Liver (tissue), 9 donors: ENCODE measurements around the gene ZBP1. TPM values are rescaled to one million over a fixed set of nuclear protein-coding genes. Genes with fewer than 3 reads are reported as not detected.

ENCODE experiments used
- DNase-seq: peaks from one replicate; pipeline ENCODE4 v3.0.0-alpha.2; 2017; ENCODE audit warnings: low spot score
- H3K27ac ChIP-seq, 2 donors: one replicate each; pipeline ENCODE4 v1.7.0; 2013; ENCODE audit warnings: inconsistent platforms in 2 of 2, low read length in 2 of 2, control low read depth in 1 of 2, low read depth in 1 of 2, mild to moderate bottlenecking in 1 of 2
- H3K27me3 ChIP-seq, 4 donors: one replicate each; pipeline versions ENCODE4 v1.6.1 to v1.7.0; 2013; ENCODE audit warnings: low read length in 3 of 4, inconsistent platforms in 1 of 4, mild to moderate bottlenecking in 1 of 4, moderate library complexity in 1 of 4; ENCODE audit not compliant: control insufficient read depth in 4 of 4, insufficient read depth in 4 of 4
- H3K36me3 ChIP-seq, 4 donors: one replicate each; pipeline versions ENCODE4 v1.6.1 to v1.7.0; 2013; ENCODE audit warnings: low read length in 3 of 4, mild to moderate bottlenecking in 3 of 4, low read depth in 1 of 4, moderate library complexity in 1 of 4; ENCODE audit not compliant: control insufficient read depth in 4 of 4, insufficient read depth in 3 of 4
- H3K4me1 ChIP-seq, 4 donors: one replicate each; pipeline versions ENCODE4 v1.6.1 to v1.7.0; 2013; ENCODE audit warnings: low read length in 3 of 4, mild to moderate bottlenecking in 3 of 4, moderate library complexity in 1 of 4; ENCODE audit not compliant: control insufficient read depth in 4 of 4, insufficient read depth in 4 of 4
- H3K4me3 ChIP-seq, 3 donors: one replicate each; pipeline versions ENCODE4 v1.6.1 to v1.7.0; 2013; ENCODE audit warnings: low read length in 3 of 3, control low read depth in 1 of 3, low read depth in 1 of 3, mild to moderate bottlenecking in 1 of 3
- H3K9ac ChIP-seq, 2 donors: one replicate each; pipeline ENCODE4 v1.7.0; 2013; ENCODE audit warnings: low read length in 2 of 2, mild to moderate bottlenecking in 2 of 2, moderate library complexity in 2 of 2, control low read depth in 1 of 2, low read depth in 1 of 2
- H3K9me3 ChIP-seq, 4 donors: one replicate each; pipeline versions ENCODE4 v1.6.1 to v1.7.0; 2013; ENCODE audit warnings: low read length in 3 of 4; ENCODE audit not compliant: control insufficient read depth in 4 of 4
- EGR1 ChIP-seq, 2 donors: IDR thresholded peaks; 2 replicates each; pipeline ENCODE4 v1.6.1; 2016 to 2018; ENCODE audit warnings: antibody characterized with exemption in 2 of 2, low read depth in 2 of 2
- FOXA2 ChIP-seq: IDR thresholded peaks from 2 replicates; pipeline ENCODE4 v1.6.1; 2016; ENCODE audit warnings: antibody characterized with exemption
- HNF4G ChIP-seq: IDR thresholded peaks from 2 replicates; pipeline ENCODE4 v1.6.1; 2016; ENCODE audit warnings: antibody characterized with exemption
- NR2F2 ChIP-seq: IDR thresholded peaks from 2 replicates; pipeline ENCODE4 v1.6.1; 2016; ENCODE audit warnings: antibody characterized with exemption
- RAD21 ChIP-seq, 2 donors: IDR thresholded peaks; 2 replicates each; pipeline ENCODE4 v1.6.1; 2016; ENCODE audit warnings: antibody characterized with exemption in 2 of 2, mild to moderate bottlenecking in 2 of 2
- RXRA ChIP-seq, 2 donors: IDR thresholded peaks; 2 replicates each; pipeline ENCODE4 v1.6.1; 2017 to 2018; ENCODE audit warnings: antibody characterized with exemption in 2 of 2, mild to moderate bottlenecking in 1 of 2
- SP1 ChIP-seq: IDR thresholded peaks from 2 replicates; pipeline ENCODE4 v1.6.1; 2018; ENCODE audit warnings: antibody characterized with exemption, mild to moderate bottlenecking
- YY1 ChIP-seq: IDR thresholded peaks from 2 replicates; pipeline ENCODE4 v1.6.1; 2016; ENCODE audit warnings: antibody characterized with exemption, mild to moderate bottlenecking
- WGBS: extraction: QIAGEN DNeasy Blood & Tissue Kit; methylation state at CpG from one replicate; pipeline ENCODE4 v1.1.7; 2013; 5-methylcytosine and 5-hydroxymethylcytosine counted together
- polyA plus RNA-seq, 2 donors: library from polyadenylated mRNA; stranded (reverse) in 1 of 2; unstranded in 1 of 2; fragments of 200-250 nt in 1 of 2; fragments of >200 nt in 1 of 2; fragmentation: Nextera tagmentation in 1 of 2; extraction: Ambion mirVana in 1 of 2; gene quantifications; one replicate each; pipeline versions ENCODE4 v1.2.1 to v1.2.3, GENCODE V29; 2013 to 2015
- total RNA-seq, 2 donors: library from RNA; depleted of rRNA; stranded (reverse); fragments of >200 nt; gene quantifications; one replicate each; pipeline ENCODE4 v1.2.3, GENCODE V29; 2014
- TF ChIP-seq, protein P1 (sequence below): fragments of 150-350 bp; IDR thresholded peaks from 2 replicates; pipeline ENCODE4 v1.5.1; 2017; ENCODE audit warnings: improper control_type of control experiment, low read depth, low read length; ENCODE audit not compliant: missing input control
- TF ChIP-seq, protein P2 (sequence below): IDR thresholded peaks from 2 replicates; pipeline ENCODE4 v1.6.1; 2016; ENCODE audit warnings: antibody characterized with exemption
- TF ChIP-seq, protein P3 (sequence below): IDR thresholded peaks from 2 replicates; pipeline ENCODE4 v1.6.1; 2016; ENCODE audit warnings: antibody characterized with exemption, mild to moderate bottlenecking
- donor health status: healthy.
- donor health status: healthy.
- donor health status: healthy.
- donor health status: healthy.
- donor health status: healthy.

The ZBP1 gene
- total and polyA plus RNA-seq, 4 donors = 0.06 to 0.42 (median 0.13) TPM

DNA sequence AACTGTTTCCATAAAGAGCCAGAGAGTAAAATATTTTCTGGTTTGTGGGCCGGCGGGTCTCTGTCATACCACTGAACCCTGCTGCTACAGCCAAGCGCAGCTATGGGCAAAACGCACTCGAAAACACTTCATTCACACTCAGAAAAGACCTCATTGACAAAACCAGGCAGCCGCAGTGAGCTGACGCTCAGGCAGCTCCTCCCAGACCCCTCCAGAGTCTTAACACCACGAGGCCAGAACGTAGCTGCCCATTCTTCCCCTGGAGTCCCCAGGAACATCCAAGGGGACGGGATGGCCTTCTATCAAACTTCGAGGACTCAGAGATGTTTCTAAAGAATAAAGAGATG, 35.6 kb upstream of the ZBP1 start:
- Histone ChIP-seq H3K9ac (no peak overlapping the region), H3K27me3 (no peaks in the 10 kb centered on the region), H3K9me3 (no peaks in the 10 kb centered on the region), H3K4me3 (no peak overlapping the region), H3K27ac (no peak overlapping the region), H3K36me3 (no peaks in the 10 kb centered on the region), H3K4me1 (no peaks in the 10 kb centered on the region)
- TF ChIP-seq HNF4G = no peak
- no peak for DNase-seq
- 80% methylated on average over 11 of the region's 11 CpGs for WGBS

DNA sequence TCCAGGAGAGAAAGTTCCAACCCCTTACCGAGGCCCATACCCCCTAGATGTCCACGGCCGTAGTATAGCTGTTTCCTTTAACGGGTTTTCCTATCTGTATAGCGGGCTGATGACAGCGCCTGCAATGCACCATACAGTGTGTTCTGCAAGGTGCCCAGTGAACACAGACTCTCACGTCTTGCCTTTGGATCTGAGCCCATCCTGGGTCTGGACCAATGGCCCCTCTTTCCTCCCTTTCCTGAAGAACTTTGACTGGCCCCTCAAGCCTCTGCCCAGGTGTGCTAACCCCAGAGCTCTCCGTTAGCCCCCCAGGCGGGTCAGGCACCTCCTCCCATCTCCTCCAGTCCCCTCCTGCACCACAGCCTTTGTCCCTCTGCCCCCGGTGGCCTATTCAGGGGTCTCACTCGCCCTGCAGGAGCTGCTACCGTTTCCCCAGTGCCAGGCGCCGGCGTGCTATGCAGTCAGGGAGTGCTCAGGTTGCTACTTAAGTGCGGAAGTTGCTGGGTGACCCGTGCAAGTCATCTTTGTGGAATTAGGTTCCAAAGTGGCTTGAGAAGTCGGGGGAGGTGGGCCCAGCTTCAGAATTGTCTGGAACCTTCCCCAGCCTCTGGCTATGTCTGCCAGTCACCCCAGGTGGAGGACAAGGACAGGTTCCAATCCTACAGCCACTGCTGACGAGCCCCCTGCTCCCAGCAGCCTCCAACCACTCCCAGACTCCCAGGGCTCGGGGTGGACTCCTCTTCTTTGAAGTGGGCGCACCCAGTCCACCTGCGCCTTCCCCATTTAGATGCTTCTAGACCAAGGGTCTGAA, 35.0 kb upstream of the ZBP1 start:
- peak; percentile 27 for DNase-seq
- Histone ChIP-seq H3K9me3 (no peaks in the 10 kb centered on the region), H3K4me1 (no peaks in the 10 kb centered on the region), H3K9ac (no peak overlapping the region), H3K27me3 (peaks cover 0 to 3% (median 0%) of the 10 kb centered on the region in 4 donors), H3K4me3 (no peak overlapping the region), H3K36me3 (no peaks in the 10 kb centered on the region), H3K27ac (no peak overlapping the region)
- TF ChIP-seq, protein P1, sequence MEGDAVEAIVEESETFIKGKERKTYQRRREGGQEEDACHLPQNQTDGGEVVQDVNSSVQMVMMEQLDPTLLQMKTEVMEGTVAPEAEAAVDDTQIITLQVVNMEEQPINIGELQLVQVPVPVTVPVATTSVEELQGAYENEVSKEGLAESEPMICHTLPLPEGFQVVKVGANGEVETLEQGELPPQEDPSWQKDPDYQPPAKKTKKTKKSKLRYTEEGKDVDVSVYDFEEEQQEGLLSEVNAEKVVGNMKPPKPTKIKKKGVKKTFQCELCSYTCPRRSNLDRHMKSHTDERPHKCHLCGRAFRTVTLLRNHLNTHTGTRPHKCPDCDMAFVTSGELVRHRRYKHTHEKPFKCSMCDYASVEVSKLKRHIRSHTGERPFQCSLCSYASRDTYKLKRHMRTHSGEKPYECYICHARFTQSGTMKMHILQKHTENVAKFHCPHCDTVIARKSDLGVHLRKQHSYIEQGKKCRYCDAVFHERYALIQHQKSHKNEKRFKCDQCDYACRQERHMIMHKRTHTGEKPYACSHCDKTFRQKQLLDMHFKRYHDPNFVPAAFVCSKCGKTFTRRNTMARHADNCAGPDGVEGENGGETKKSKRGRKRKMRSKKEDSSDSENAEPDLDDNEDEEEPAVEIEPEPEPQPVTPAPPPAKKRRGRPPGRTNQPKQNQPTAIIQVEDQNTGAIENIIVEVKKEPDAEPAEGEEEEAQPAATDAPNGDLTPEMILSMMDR = no peak
- TF ChIP-seq, protein P2, sequence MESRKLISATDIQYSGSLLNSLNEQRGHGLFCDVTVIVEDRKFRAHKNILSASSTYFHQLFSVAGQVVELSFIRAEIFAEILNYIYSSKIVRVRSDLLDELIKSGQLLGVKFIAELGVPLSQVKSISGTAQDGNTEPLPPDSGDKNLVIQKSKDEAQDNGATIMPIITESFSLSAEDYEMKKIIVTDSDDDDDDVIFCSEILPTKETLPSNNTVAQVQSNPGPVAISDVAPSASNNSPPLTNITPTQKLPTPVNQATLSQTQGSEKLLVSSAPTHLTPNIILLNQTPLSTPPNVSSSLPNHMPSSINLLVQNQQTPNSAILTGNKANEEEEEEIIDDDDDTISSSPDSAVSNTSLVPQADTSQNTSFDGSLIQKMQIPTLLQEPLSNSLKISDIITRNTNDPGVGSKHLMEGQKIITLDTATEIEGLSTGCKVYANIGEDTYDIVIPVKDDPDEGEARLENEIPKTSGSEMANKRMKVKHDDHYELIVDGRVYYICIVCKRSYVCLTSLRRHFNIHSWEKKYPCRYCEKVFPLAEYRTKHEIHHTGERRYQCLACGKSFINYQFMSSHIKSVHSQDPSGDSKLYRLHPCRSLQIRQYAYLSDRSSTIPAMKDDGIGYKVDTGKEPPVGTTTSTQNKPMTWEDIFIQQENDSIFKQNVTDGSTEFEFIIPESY = no peak
- TF ChIP-seq EGR1 (IDR thresholded peaks at IDR 0.05; ENCODE audit: low read depth in 2 of 2) = no peak
- no peak for TF ChIP-seq NR2F2
- no peak for TF ChIP-seq FOXA2
- TF ChIP-seq, protein P3, sequence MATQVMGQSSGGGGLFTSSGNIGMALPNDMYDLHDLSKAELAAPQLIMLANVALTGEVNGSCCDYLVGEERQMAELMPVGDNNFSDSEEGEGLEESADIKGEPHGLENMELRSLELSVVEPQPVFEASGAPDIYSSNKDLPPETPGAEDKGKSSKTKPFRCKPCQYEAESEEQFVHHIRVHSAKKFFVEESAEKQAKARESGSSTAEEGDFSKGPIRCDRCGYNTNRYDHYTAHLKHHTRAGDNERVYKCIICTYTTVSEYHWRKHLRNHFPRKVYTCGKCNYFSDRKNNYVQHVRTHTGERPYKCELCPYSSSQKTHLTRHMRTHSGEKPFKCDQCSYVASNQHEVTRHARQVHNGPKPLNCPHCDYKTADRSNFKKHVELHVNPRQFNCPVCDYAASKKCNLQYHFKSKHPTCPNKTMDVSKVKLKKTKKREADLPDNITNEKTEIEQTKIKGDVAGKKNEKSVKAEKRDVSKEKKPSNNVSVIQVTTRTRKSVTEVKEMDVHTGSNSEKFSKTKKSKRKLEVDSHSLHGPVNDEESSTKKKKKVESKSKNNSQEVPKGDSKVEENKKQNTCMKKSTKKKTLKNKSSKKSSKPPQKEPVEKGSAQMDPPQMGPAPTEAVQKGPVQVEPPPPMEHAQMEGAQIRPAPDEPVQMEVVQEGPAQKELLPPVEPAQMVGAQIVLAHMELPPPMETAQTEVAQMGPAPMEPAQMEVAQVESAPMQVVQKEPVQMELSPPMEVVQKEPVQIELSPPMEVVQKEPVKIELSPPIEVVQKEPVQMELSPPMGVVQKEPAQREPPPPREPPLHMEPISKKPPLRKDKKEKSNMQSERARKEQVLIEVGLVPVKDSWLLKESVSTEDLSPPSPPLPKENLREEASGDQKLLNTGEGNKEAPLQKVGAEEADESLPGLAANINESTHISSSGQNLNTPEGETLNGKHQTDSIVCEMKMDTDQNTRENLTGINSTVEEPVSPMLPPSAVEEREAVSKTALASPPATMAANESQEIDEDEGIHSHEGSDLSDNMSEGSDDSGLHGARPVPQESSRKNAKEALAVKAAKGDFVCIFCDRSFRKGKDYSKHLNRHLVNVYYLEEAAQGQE = no peak
- TF ChIP-seq HNF4G = no peak
- 69% methylated on average over 22 of the region's 22 CpGs for WGBS

DNA sequence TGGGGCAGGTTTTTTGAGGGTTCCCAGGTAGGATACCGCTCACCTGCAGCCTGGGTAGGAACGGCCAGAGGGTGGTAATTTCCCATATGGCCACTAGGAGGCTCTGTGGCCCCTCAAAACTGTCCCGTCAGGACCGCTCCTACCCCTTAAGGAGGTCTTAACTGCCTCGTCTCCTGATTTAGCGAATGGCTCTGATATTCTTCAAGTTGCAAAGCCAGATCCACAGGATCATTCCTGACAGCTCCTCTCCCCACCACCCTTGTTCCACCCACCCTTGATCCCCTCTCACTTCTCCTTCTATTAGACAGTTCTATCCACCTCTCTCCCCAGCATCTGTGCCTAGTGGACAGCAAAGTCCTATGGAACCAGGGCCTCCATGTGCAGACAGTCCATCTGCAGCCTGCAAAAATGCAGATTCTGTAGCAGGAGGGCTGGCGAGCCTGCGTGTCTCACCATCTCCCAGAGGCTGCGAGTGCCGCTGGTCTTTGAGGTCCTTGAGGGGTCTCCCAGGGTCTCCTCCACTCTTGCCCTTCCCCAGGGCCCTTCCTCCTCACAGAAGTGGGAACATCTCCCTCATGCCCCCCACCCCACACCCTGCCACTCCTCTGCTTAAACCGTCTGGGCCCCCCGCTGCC, 34.3 kb upstream of the ZBP1 start:
- peak; percentile 53 for DNase-seq
- no peak overlapping the region for H3K27ac ChIP-seq
- no peak overlapping the region for H3K4me3 ChIP-seq
- no peak overlapping the region for H3K9ac ChIP-seq
- H3K36me3 ChIP-seq = no peaks in the 10 kb centered on the region
- H3K9me3 ChIP-seq = no peaks in the 10 kb centered on the region
- peaks cover 0 to 5% (median 0%) of the 10 kb centered on the region in 4 donors for H3K27me3 ChIP-seq
- H3K4me1 ChIP-seq = no peaks in the 10 kb centered on the region
- WGBS = 41% methylated on average over 12 of the region's 12 CpGs
- TF ChIP-seq, protein P3 = no peak
- TF ChIP-seq HNF4G (no peak), RAD21 (IDR thresholded peaks at IDR 0.05) (peak; percentile 89 to 90), SP1 (no peak), RXRA (IDR thresholded peaks at IDR 0.05) (no peak), YY1 (no peak)
- TF ChIP-seq, protein P1 = peak; percentile 88
